PC-3 (cell line): ENCODE measurements around the gene CTNND2. TPM values are rescaled to one million over a fixed set of nuclear protein-coding genes. Genes with fewer than 3 reads are reported as not detected.
A peak's percentile ranks its signal among the peaks of the same experiment; 100 is the strongest.

Source experiments
- ATAC-seq: fragments of 200-7000 bp; cut with Tn5 transposase; 2 replicates; pipeline ENCODE4 v1.9.1; 2020; ENCODE audit warnings: mild to moderate bottlenecking, moderate library complexity
- BruUV-seq: library from RNA; stranded (reverse); fragments of 400-500 nt; replicated peaks from 2 replicates; lab custom pipeline; 2021; lab: Mats Ljungman, UMichigan
- CTCF ChIA-PET: fragments of 300-600 bp; sonication (Branson Sonifier 250); formaldehyde crosslinking; loops from one replicate; lab custom pipeline; 2022; ENCODE audit warnings: antibody characterized with exemption; lab: Charles Lee
- POLR2A ChIA-PET: fragments of 300-600 bp; sonication (Branson Sonifier 250); formaldehyde crosslinking; loops from one replicate; lab custom pipeline; 2022; ENCODE audit warnings: antibody characterized with exemption; ENCODE audit not compliant: unreplicated experiment; lab: Charles Lee
- DNase-seq: peaks from one replicate; pipeline ENCODE4 v3.0.0-alpha.2; 2015
- H2AFZ ChIP-seq: fragments of 300-600 bp; sonication (generic); 2 replicates; pipeline ENCODE4 v1.6.0; 2016; ENCODE audit warnings: antibody characterized with exemption, low read length
- H3F3A ChIP-seq: fragments of 300-600 bp; sonication (generic); one replicate; pipeline ENCODE4 v1.6.0; 2017; ENCODE audit warnings: antibody characterized with exemption, low read length, control low read depth, mild to moderate bottlenecking; ENCODE audit not compliant: unreplicated experiment
- H3K27ac ChIP-seq: fragments of 300-600 bp; sonication (generic); 2 replicates; pipeline ENCODE4 v1.5.1; 2016; ENCODE audit warnings: mild to moderate bottlenecking, low read length
- H3K27me3 ChIP-seq: fragments of 300-600 bp; sonication (generic); 2 replicates; pipeline ENCODE4 v1.6.1; 2016; ENCODE audit warnings: low read length, mixed read lengths
- H3K36me3 ChIP-seq: fragments of 300-600 bp; sonication (generic); 2 replicates; pipeline ENCODE4 v1.6.1; 2016; ENCODE audit warnings: low read depth, mixed run types, low read length, mixed read lengths
- H3K4me1 ChIP-seq: fragments of 300-600 bp; sonication (generic); 2 replicates; pipeline ENCODE4 v1.5.1; 2016; ENCODE audit warnings: low read length; ENCODE audit not compliant: insufficient read depth
- H3K4me2 ChIP-seq: fragments of 300-600 bp; sonication (generic); 2 replicates; pipeline ENCODE4 v1.6.0; 2016; ENCODE audit warnings: low read length
- H3K4me3 ChIP-seq: fragments of 300-600 bp; sonication (generic); 2 replicates; pipeline ENCODE4 v1.5.1; 2016; ENCODE audit warnings: mild to moderate bottlenecking, low read length, mixed read lengths
- H3K79me2 ChIP-seq: fragments of 300-600 bp; sonication (generic); 2 replicates; pipeline ENCODE4 v1.6.1; 2017; ENCODE audit warnings: low read length, mixed read lengths
- H3K9ac ChIP-seq: fragments of 300-600 bp; sonication (generic); 2 replicates; pipeline ENCODE4 v1.6.0; 2016; ENCODE audit warnings: mild to moderate bottlenecking, low read length
- H3K9me2 ChIP-seq: fragments of 300-600 bp; sonication (generic); replicated peaks from 2 replicates; pipeline ENCODE4 v1.6.1; 2016; ENCODE audit warnings: mixed run types, low read length, mixed read lengths
- H3K9me3 ChIP-seq: fragments of 300-600 bp; sonication (generic); 2 replicates; pipeline ENCODE4 v1.6.1; 2016; ENCODE audit warnings: low read length, mixed read lengths
- H4K20me1 ChIP-seq: fragments of 300-600 bp; sonication (generic); 2 replicates; pipeline ENCODE4 v1.6.1; 2016; ENCODE audit warnings: low read length, mixed read lengths
- EZH2 ChIP-seq: fragments of 300-600 bp; sonication (generic); IDR thresholded peaks from one replicate; pipeline ENCODE4 v1.6.1; 2017; ENCODE audit warnings: antibody characterized with exemption, mild to moderate bottlenecking, low read length; ENCODE audit not compliant: unreplicated experiment
- EZH2phosphoT487 ChIP-seq: fragments of 300-600 bp; sonication (generic); IDR thresholded peaks from 2 replicates; pipeline ENCODE4 v1.6.1; 2018; ENCODE audit warnings: mild to moderate bottlenecking, antibody characterized with exemption, low read length, borderline replicate concordance
- intact Hi-C: fragments of 100-400 bp; cut with micrococcal nuclease; formaldehyde crosslinking; loops from 2 replicates; pipeline ENCODE4 v1.9.0; 2023
- total RNA-seq: library from RNA; depleted of rRNA; stranded (reverse); fragments of >200 nt; gene quantifications from 2 replicates; pipeline ENCODE4 v1.2.3, GENCODE V29; 2014
- TF ChIP-seq, protein P1 (sequence below): fragments of 300-600 bp; sonication (generic); conservative IDR thresholded peaks from 2 replicates; pipeline ENCODE4 v1.5.1; 2017; ENCODE audit warnings: antibody characterized with exemption, low read depth, mild to moderate bottlenecking, low read length

Gene CTNND2
- total RNA-seq, 1 experiment from 2014 or later: 1.8 TPM

DNA sequence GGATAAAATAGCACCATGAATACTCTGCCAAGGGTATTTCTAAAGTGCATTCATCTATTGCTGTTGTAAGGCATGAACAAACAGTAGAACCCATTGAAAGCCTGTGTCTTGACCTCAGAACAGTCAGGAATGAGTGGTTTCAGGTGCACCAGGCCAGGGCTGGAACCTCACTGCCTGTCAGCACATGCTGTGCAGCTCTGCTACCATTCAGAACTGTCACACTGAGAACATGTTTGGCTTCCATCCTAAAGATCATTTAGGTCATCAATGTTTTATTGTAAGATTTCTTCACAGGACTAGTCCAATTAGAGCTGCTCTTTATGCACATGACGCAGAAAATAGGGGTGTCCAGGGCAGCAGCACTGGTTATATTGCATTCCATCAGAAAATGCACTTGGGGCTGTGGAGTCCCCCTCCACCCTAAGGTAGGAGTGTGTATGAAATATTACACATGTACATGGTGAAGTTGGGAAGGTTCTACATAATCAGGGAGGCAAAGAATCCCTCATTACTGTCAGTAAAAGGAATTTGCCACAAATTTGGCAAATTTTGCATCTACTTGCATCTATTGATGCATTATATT, 408.0 kb downstream of the CTNND2 start:
- Histone ChIP-seq H3K27me3 (no peaks in the 10 kb centered on the region), H3K79me2 (no peaks in the 10 kb centered on the region), H3F3A (no peaks in the 10 kb centered on the region), H3K9ac (no peak overlapping the region), H3K4me3 (no peak overlapping the region), H4K20me1 (no peaks in the 10 kb centered on the region), H3K4me1 (no peaks in the 10 kb centered on the region), H3K9me2 (no peaks in the 10 kb centered on the region), H3K4me2 (no peak overlapping the region), H3K27ac (no peak overlapping the region), H3K9me3 (no peaks in the 10 kb centered on the region), H3K36me3 (no peaks in the 10 kb centered on the region), H2AFZ (no peak overlapping the region)
- CTCF ChIA-PET: no interaction called here
- DNase-seq (no peak), ATAC-seq (no peak)
- BruUV-seq: no TSS peak
- intact Hi-C loops: loop anchor here (5.0 to 10.0 kb wide), 3 partner anchors 121 to 801 kb away; no protein-coding TSS in a partner anchor
- POLR2A ChIA-PET: no interaction called here
- TF ChIP-seq EZH2 (no peak), EZH2phosphoT487 (no peak)
- TF ChIP-seq, protein P1, sequence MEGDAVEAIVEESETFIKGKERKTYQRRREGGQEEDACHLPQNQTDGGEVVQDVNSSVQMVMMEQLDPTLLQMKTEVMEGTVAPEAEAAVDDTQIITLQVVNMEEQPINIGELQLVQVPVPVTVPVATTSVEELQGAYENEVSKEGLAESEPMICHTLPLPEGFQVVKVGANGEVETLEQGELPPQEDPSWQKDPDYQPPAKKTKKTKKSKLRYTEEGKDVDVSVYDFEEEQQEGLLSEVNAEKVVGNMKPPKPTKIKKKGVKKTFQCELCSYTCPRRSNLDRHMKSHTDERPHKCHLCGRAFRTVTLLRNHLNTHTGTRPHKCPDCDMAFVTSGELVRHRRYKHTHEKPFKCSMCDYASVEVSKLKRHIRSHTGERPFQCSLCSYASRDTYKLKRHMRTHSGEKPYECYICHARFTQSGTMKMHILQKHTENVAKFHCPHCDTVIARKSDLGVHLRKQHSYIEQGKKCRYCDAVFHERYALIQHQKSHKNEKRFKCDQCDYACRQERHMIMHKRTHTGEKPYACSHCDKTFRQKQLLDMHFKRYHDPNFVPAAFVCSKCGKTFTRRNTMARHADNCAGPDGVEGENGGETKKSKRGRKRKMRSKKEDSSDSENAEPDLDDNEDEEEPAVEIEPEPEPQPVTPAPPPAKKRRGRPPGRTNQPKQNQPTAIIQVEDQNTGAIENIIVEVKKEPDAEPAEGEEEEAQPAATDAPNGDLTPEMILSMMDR: no peak

DNA sequence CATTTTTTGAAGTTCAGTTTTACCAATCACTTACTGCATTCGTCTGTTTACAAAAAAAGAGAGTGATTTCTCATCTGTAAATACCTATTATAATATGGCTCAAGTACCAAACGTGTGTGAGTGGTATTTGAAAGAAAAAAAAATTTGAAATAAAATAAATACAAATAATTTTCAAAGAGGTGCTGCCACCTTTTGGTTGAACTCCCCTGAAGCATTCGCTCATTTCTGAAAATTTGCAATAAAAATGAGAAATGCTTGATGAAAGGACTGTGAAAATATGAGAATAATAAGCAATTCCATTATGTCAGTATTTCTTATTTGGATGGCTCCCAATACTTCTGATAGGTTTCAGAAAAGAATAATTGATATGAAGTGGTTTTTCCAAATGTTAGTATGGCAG, 409.9 kb downstream of the CTNND2 start:
- intact Hi-C loops: loop anchor here (1.0 to 10.0 kb wide), 3 partner anchors 227 to 800 kb away; no protein-coding TSS in a partner anchor
- no peak for ATAC-seq
- TF ChIP-seq, protein P1: peak; percentile 78
- TF ChIP-seq EZH2 (no peak), EZH2phosphoT487 (no peak)
- no peaks in the 10 kb centered on the region for H3K9me2 ChIP-seq
- peak; percentile 52 for DNase-seq
- no peaks in the 10 kb centered on the region for H3K27me3 ChIP-seq
- H3K36me3 ChIP-seq: no peaks in the 10 kb centered on the region
- H4K20me1 ChIP-seq: no peaks in the 10 kb centered on the region
- no peaks in the 10 kb centered on the region for H3K79me2 ChIP-seq
- no peak overlapping the region for H3K9ac ChIP-seq
- ChIA-PET POLR2A (no interaction called here), CTCF (no interaction called here)
- H3K27ac ChIP-seq: no peak overlapping the region
- no peaks in the 10 kb centered on the region for H3K4me1 ChIP-seq
- no peaks in the 10 kb centered on the region for H3F3A ChIP-seq
- no TSS peak for BruUV-seq
- H3K9me3 ChIP-seq: no peaks in the 10 kb centered on the region
- H3K4me3 ChIP-seq: no peak overlapping the region
- H3K4me2 ChIP-seq: no peak overlapping the region
- no peak overlapping the region for H2AFZ ChIP-seq

DNA sequence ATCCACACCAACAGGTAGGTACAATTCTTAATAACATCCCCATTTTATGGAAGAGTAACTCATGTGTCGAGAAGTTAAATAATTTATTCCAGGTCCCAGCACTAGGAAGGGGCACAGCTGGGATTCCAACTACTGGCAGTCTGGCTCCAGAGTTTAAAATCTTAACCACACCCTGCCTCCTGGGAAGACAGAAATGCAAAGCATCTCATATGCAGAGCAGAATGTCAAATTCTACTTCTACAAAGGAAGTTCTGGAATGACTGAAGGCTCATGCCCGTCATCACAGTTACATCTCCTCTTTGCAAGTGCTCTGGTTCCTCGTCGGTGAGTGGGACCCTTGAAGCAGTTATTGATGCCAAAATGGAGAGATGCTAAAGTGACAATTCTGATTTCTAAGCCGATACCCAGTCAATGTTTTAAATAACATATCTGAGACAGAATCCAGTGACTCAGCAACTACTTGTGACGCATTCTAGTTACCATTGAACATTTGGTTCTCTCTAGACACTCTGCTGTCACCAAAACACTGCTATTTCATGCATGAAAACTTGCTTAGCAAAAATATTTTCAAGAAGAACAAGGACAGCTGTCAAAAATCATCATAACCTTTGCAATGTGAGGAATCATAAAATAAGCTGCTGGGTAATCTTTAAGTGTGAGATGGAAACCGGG, 412.7 kb downstream of the CTNND2 start:
- no peaks in the 10 kb centered on the region for H3K36me3 ChIP-seq
- H3K27ac ChIP-seq: no peak overlapping the region
- no peak overlapping the region for H3K9ac ChIP-seq
- CTCF ChIA-PET: no interaction called here
- H3K27me3 ChIP-seq: peaks cover 10% of the 10 kb centered on the region; the same call in 1 of the 2 replicates
- POLR2A ChIA-PET: no interaction called here
- no peak overlapping the region for H3K4me3 ChIP-seq
- no peaks in the 10 kb centered on the region for H3K79me2 ChIP-seq
- no peaks in the 10 kb centered on the region for H3K9me2 ChIP-seq
- no peaks in the 10 kb centered on the region for H3K4me1 ChIP-seq
- ATAC-seq: no peak
- BruUV-seq: no TSS peak
- no peak overlapping the region for H2AFZ ChIP-seq
- H3K4me2 ChIP-seq: no peak overlapping the region
- no peaks in the 10 kb centered on the region for H3K9me3 ChIP-seq
- no peak for TF ChIP-seq EZH2
- TF ChIP-seq, protein P1: no peak
- no peak for TF ChIP-seq EZH2phosphoT487
- intact Hi-C loops: loop anchor here (10.0 kb wide), 2 partner anchors 533 to 797 kb away; no protein-coding TSS in a partner anchor
- DNase-seq: no peak
- H3F3A ChIP-seq: no peaks in the 10 kb centered on the region
- no peaks in the 10 kb centered on the region for H4K20me1 ChIP-seq
